ENCODE results near the gene GALNS.

- no peak for TF ChIP-seq CTCF (conservative IDR thresholded peaks at IDR 0.05; ENCODE audit: low read length)
- no peak for TF ChIP-seq EZH2phosphoT487 (IDR thresholded peaks at IDR 0.05; ENCODE audit: borderline replicate concordance)
Measured at GRCh38 chr16:88883117-88883895, 26.6 kb upstream of the GALNS start.

Measured in Loucy (cell line).